Middle frontal gyrus (tissue), 1 donor: ENCODE measurements around the gene HARS1.
"Not testable (repeated sequence)": the region's sequence is repeated elsewhere in the genome, so short reads cannot be mapped to it uniquely, and the experiment has no call there.

Experiments
- DNase-seq: peaks from one replicate; pipeline ENCODE4 v3.0.0-alpha.2; 2015; ENCODE audit warnings: low spot score; ENCODE audit errors: extremely low spot score

Gene HARS1

GRCh38 chr5:140633501-140633900, 57.7 kb downstream of the HARS1 start:
- DNase-seq = no peak

GRCh38 chr5:140633021-140633471, 58.1 kb downstream of the HARS1 start, which contains the start of gene CD14:
Gene CD14, minus strand, starts transcription at chr5:140633175. Its CDS starts 104 bp downstream, at chr5:140633071.
- DNase-seq = no peak

GRCh38 chr5:140632366-140633020, 58.7 kb downstream of the HARS1 start:
- DNase-seq = no peak

- no peak for DNase-seq
These were observed 59.3 kb downstream of the HARS1 start for GRCh38 chr5:140631831-140632365.

- DNase-seq = no peak
These were observed 60.1 kb downstream of the HARS1 start for GRCh38 chr5:140631036-140631417.

- DNase-seq = no peak
These were observed 60.7 kb downstream of the HARS1 start for GRCh38 chr5:140630292-140631035.

- no peak for DNase-seq
These were observed 62.5 kb downstream of the HARS1 start for GRCh38 chr5:140628711-140629110.

GRCh38 chr5:140627972-140628371, 63.2 kb downstream of the HARS1 start:
- no peak for DNase-seq

GRCh38 chr5:140624886-140625285, 66.3 kb downstream of the HARS1 start:
- not testable (repeated sequence) for DNase-seq
